AG04450 (cell line): ENCODE results near the gene RPL27A. TPM values are rescaled to one million over a fixed set of nuclear protein-coding genes. Genes with fewer than 3 reads are reported as not detected.

Experiments
- CTCF ChIA-PET: fragments of 300-600, 350-600 bp; formaldehyde crosslinking; extraction: SDS; loops from one replicate; lab custom pipeline; 2022; ENCODE audit warnings: antibody characterized with exemption, inconsistent platforms; lab: Charles Lee
- POLR2A ChIA-PET: fragments of 350-600 bp; formaldehyde crosslinking; extraction: SDS; loops from one replicate; lab custom pipeline; 2021; ENCODE audit warnings: antibody characterized with exemption, inconsistent platforms; lab: Yijun Ruan, JAX
- DNase-seq: peaks from one replicate; pipeline ENCODE4 v3.0.0-alpha.2; 2011; ENCODE audit warnings: low read depth, low spot score
- H3K27ac ChIP-seq: one replicate; pipeline ENCODE4 v1.5.1; 2012; ENCODE audit warnings: low read depth, low read length, control low read depth
- H3K27me3 ChIP-seq: one replicate; pipeline ENCODE4 v1.6.0; 2012; ENCODE audit warnings: low read length; ENCODE audit not compliant: control insufficient read depth, insufficient read depth
- H3K4me3 ChIP-seq: 2 replicates; pipeline ENCODE4 v1.5.1; 2011; ENCODE audit warnings: mild to moderate bottlenecking, low read depth, low read length, control low read depth
- H3K9me3 ChIP-seq: 2 replicates; pipeline ENCODE4 v1.5.1; 2012; ENCODE audit warnings: low read length; ENCODE audit not compliant: control insufficient read depth, insufficient read depth
- polyA plus RNA-seq: library from polyadenylated mRNA; depleted of rRNA; stranded (reverse); fragments of >200 nt; gene quantifications from 2 replicates; pipeline ENCODE4 v1.2.3, GENCODE V29; 2011
- TF ChIP-seq, protein P1 (sequence below): IDR thresholded peaks from 2 replicates; pipeline ENCODE4 v1.5.1; 2011; ENCODE audit warnings: low read depth, low read length, control low read depth, inconsistent platforms

The RPL27A gene
- polyA plus RNA-seq, 1 experiment, result 941 TPM

DNA sequence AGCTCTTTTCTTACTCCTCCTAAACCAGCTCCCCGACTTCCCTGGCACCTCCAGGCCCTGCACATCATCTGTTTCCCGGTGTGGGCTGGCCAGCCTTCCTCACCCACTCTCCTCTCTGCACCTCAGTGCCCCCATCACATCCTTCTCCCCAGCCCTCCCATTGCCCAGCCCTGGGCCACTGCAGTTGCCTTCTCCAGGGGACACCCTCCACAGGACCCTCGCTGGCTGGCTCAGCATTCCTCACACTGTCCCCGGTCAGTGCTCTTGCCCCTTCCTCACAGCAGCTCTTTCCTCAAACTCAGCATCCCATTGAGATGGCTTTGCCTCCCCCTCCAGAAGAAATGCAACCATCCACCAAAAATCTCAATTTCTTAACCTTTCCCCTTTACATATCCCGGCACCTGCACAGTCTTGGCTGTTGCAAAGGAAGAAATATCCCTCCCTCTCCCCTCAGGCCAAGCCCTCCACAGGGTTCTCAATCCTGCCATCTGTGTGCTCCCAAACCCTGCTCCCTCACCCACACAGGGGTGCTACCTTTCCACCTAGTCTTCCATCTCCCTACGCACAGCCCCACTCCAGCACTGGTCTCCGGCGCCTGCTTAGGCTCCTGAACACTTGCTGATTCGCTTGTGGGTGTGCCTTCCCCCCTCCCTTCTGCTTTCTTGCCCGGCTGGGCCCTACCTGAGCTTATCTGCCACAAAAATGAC, 19.5 kb downstream of the RPL27A start:
- TF ChIP-seq, protein P1, sequence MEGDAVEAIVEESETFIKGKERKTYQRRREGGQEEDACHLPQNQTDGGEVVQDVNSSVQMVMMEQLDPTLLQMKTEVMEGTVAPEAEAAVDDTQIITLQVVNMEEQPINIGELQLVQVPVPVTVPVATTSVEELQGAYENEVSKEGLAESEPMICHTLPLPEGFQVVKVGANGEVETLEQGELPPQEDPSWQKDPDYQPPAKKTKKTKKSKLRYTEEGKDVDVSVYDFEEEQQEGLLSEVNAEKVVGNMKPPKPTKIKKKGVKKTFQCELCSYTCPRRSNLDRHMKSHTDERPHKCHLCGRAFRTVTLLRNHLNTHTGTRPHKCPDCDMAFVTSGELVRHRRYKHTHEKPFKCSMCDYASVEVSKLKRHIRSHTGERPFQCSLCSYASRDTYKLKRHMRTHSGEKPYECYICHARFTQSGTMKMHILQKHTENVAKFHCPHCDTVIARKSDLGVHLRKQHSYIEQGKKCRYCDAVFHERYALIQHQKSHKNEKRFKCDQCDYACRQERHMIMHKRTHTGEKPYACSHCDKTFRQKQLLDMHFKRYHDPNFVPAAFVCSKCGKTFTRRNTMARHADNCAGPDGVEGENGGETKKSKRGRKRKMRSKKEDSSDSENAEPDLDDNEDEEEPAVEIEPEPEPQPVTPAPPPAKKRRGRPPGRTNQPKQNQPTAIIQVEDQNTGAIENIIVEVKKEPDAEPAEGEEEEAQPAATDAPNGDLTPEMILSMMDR, result no peak
- Histone ChIP-seq H3K4me3 (no peak overlapping the region), H3K27ac (no peak overlapping the region), H3K9me3 (no peaks in the 10 kb centered on the region; the same call in 1 of the 2 replicates), H3K27me3 (no peaks in the 10 kb centered on the region)
- CTCF ChIA-PET, result interaction anchor here (1.3 kb wide), 1 partner anchor 258 kb away, joined by 3 read pairs; no protein-coding TSS in a partner anchor
- POLR2A ChIA-PET, result no interaction called here
- no peak for DNase-seq

DNA sequence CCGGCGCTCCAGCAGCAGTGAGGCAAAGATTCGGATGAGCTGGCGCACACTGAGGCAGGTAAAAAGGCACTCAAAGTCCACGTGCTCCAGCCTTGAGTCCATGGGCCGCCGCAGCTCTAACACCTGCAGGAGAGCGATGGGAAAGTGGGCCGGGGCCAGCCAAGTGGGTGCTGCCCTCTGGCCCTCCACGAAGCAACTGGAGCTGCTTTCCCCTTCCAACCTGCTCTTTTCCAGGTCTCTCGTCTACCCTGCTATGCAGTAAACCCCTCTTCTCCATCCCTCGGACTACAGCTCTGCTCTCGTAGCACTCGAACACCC, 20.0 kb downstream of the RPL27A start:
- no peak for DNase-seq
- CTCF ChIA-PET, result no interaction called here
- POLR2A ChIA-PET, result no interaction called here

DNA sequence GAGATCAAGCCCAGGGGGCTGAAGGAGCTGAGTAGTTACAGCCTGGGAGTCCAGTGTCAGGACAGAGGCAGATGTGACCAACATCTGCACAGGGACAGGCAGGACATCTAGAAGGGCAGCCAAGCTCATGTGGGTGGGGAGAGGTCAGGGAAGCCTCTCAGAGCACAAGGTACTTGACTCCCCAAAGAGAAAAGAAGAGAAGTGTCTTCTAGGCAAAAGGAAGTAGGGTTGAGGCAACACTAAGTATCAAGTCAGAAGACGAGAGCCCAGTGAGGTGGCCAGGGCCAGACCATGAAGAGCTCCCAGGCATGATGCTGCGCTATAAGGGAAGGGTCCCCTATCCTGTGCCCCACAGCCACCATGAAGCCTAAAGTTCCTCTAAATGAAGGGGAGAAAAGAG, 21.5 kb downstream of the RPL27A start:
- H3K27me3 ChIP-seq, result no peaks in the 10 kb centered on the region
- TF ChIP-seq, protein P1, result no peak
- no peaks in the 10 kb centered on the region; the same call in 1 of the 2 replicates for H3K9me3 ChIP-seq
- ChIA-PET POLR2A (no interaction called here), CTCF (no interaction called here)
- DNase-seq, result no peak
- H3K4me3 ChIP-seq, result no peak overlapping the region
- no peak overlapping the region for H3K27ac ChIP-seq

More for the DNA sequence above, 20.0 kb downstream of the RPL27A start:
- no peak overlapping the region for H3K27ac ChIP-seq
- H3K27me3 ChIP-seq, result no peaks in the 10 kb centered on the region
- no peak overlapping the region for H3K4me3 ChIP-seq
- TF ChIP-seq, protein P1, result no peak
- H3K9me3 ChIP-seq, result no peaks in the 10 kb centered on the region; the same call in 1 of the 2 replicates

DNA sequence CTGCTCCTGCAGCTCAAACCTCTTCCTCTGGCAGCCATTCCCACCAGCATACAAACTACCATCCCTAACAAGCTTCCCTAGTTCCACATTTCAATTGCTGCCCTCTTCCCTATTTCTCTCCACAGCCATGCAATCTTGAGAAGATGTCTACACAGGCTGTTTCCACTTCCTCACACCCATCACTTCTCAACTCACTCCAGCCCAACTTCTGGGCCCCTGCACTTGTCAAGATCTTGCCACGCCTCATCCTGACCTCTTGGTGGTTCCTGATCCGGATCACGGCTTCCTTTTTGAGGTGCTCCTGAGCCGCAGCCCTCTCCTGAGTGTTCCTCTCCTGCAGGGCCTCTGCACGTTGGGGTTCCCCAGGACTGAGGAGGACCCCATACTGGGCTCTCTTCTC, 22.6 kb downstream of the RPL27A start:
- TF ChIP-seq, protein P1, result no peak
- no peaks in the 10 kb centered on the region; the same call in 1 of the 2 replicates for H3K9me3 ChIP-seq
- no peak overlapping the region for H3K27ac ChIP-seq
- POLR2A ChIA-PET, result no interaction called here
- H3K27me3 ChIP-seq, result no peaks in the 10 kb centered on the region
- CTCF ChIA-PET, result no interaction called here
- DNase-seq, result no peak
- no peak overlapping the region for H3K4me3 ChIP-seq

DNA sequence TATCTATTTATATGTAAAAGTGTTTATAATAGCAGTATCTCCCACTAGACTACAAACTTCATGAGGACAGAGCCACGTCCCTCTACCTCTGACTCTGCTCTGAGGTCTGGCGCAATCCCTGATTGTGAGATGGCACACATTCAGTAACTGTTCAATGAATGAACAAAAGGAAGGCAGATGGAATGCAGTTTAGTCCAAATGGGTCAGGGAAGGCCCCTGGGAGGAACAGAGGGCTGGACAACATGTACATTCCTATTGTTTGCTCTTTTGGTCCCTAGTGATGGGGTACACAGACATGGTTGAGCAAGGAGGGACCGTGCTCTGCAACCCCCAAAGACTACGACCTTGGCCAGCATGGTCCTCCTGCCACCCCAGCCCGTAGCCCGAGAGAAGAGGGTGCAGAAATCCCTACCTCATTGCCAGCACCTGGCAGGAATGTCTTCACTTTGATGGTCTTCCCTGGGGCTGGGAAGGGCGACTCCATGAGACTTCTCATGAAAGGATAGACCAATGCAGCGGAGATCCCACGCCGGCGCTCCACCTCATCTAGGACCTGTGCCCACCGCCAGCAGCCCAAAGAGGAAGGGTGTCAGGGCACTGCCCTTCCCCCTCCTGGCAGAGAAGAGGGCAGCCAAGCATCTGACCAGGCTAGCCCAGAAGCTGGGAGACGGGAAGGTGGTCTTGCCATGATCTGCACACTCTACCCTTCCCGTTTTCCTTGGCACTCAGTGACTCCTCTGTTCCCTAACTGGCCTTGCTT, 24.3 kb downstream of the RPL27A start:
- Histone ChIP-seq H3K4me3 (no peak overlapping the region), H3K27ac (no peak overlapping the region), H3K9me3 (no peaks in the 10 kb centered on the region; the same call in 1 of the 2 replicates), H3K27me3 (no peaks in the 10 kb centered on the region)
- CTCF ChIA-PET, result interaction anchor here (0.7 kb wide), 1 partner anchor 107 kb away, joined by 3 read pairs; no protein-coding TSS in a partner anchor
- TF ChIP-seq, protein P1, result no peak
- POLR2A ChIA-PET, result no interaction called here
- DNase-seq, result no peak
